GM23338 (cell line): Measurements from ENCODE around the gene ALG9. TPM values are rescaled to one million over a fixed set of nuclear protein-coding genes. Genes with fewer than 3 reads are reported as not detected.

Experiments
- CREB1 ChIP-seq: fragments of 250-450 bp; sonication (Bioruptor Pico); IDR thresholded peaks from 2 replicates; pipeline ENCODE4 v1.5.0; 2020; ENCODE audit warnings: low read depth, mild to moderate bottlenecking, moderate library complexity
- EZH2 ChIP-seq: fragments of 200-600 bp; sonication (generic); IDR thresholded peaks from one replicate; pipeline ENCODE4 v1.8.0; 2017; ENCODE audit warnings: antibody characterized with exemption, mild to moderate bottlenecking, low read depth; ENCODE audit not compliant: unreplicated experiment
- EZH2phosphoT487 ChIP-seq: fragments of 200-600 bp; sonication (generic); IDR thresholded peaks from one replicate; pipeline ENCODE4 v1.8.1; 2018; ENCODE audit warnings: antibody characterized with exemption; ENCODE audit not compliant: unreplicated experiment
- JUNB ChIP-seq: IDR thresholded peaks from one replicate; pipeline ENCODE4 v1.6.1; 2016; ENCODE audit warnings: antibody characterized with exemption; ENCODE audit not compliant: unreplicated experiment
- NANOG ChIP-seq: IDR thresholded peaks from 2 replicates; pipeline ENCODE4 v1.6.1; 2016; ENCODE audit warnings: antibody characterized with exemption, borderline replicate concordance
- REST ChIP-seq: IDR thresholded peaks from one replicate; pipeline ENCODE4 v1.6.1; 2018; ENCODE audit warnings: antibody characterized with exemption; ENCODE audit not compliant: unreplicated experiment
- STAT1 ChIP-seq: IDR thresholded peaks from one replicate; pipeline ENCODE4 v1.6.1; 2016; ENCODE audit warnings: antibody characterized with exemption; ENCODE audit not compliant: unreplicated experiment
- ZNF114 ChIP-seq: fragments of 250-450 bp; sonication (Bioruptor Pico); IDR thresholded peaks from 2 replicates; pipeline ENCODE4 v1.5.0; 2020; ENCODE audit warnings: mild to moderate bottlenecking, moderate library complexity
- ZNF462 ChIP-seq: fragments of 250-450 bp; sonication (Bioruptor Pico); IDR thresholded peaks from 2 replicates; pipeline ENCODE4 v1.5.0; 2020; ENCODE audit warnings: mild to moderate bottlenecking, moderate library complexity
- polyA plus RNA-seq: library from polyadenylated mRNA; unstranded; fragments of >200 nt; fragmentation: Nextera tagmentation; extraction: Ambion mirVana; gene quantifications from 2 replicates; pipeline ENCODE4 v1.2.1, GENCODE V29; 2016
- total RNA-seq: library from RNA; depleted of rRNA; stranded (reverse); fragments of >200 nt; shearing (Covaris generic); gene quantifications from 2 replicates; pipeline ENCODE4 v1.2.3, GENCODE V29; 2014

ALG9 gene
- total and polyA plus RNA-seq, 2 experiments from 2014 or later: 25.4 to 31.1 TPM

- TF ChIP-seq ZNF462 (CRISPR knock-in tag) (no peak), CREB1 (no peak), NANOG (no peak), EZH2 (no peak), REST (no peak), ZNF114 (CRISPR knock-in tag) (no peak), EZH2phosphoT487 (no peak), JUNB (no peak), STAT1 (no peak)
Observed at GRCh38 chr11:111808063-111808588, 63.3 kb downstream of the ALG9 start (continued).
